ENCODE results near the gene SKI. TPM values are rescaled to one million over a fixed set of nuclear protein-coding genes. Genes with fewer than 3 reads are reported as not detected.
A peak's percentile ranks its signal among the peaks of the same experiment; 100 is the strongest.

The SKI gene
- total and polyA plus RNA-seq, 9 of the 15 experiments (the other 6 are each of a cell fraction or from before 2014, with no cell fraction given), result 0.10 to 60.5 (median 4.6) TPM

- TF ChIP-seq E2F8 (IDR thresholded peaks at IDR 0.05; ENCODE audit: low read depth, partially characterized antibody) (no peak), FOXJ3 (CRISPR knock-in tag; IDR thresholded peaks at IDR 0.05) (no peak), YY1 (IDR thresholded peaks at IDR 0.05; ENCODE audit: borderline replicate concordance in 1 of 3, control insufficient read depth in 1 of 3, extremely low read depth in 1 of 3, insufficient read depth in 3 of 3, insufficient read length in 1 of 3, insufficient replicate concordance in 2 of 3, low read depth in 1 of 3, low read length in 2 of 3) (peak in 2 of 3 experiments; percentile 76 to 91), MAFK (IDR thresholded peaks at IDR 0.05; ENCODE audit: low read length) (0 out of 2 replicates have a peak, but pooled peaks have one; percentile 13), HMGN3 (IDR thresholded peaks at IDR 0.05; ENCODE audit: borderline replicate concordance, extremely low read depth, insufficient read length, low read depth, low read length) (no peak), TCFL5 (CRISPR knock-in tag; conservative IDR thresholded peaks at IDR 0.05) (no peak), THAP12 (CRISPR knock-in tag; IDR thresholded peaks at IDR 0.05) (no peak), ZNF133 (CRISPR knock-in tag; IDR thresholded peaks at IDR 0.05) (no peak), ZSCAN32 (CRISPR knock-in tag; IDR thresholded peaks at IDR 0.05) (no peak), ZFP36 (IDR thresholded peaks at IDR 0.05; ENCODE audit: low read depth, low read length, partially characterized antibody) (no peak), RHOXF2B (CRISPR knock-in tag; conservative IDR thresholded peaks at IDR 0.05) (no peak), MTF1 (CRISPR knock-in tag; IDR thresholded peaks at IDR 0.05; ENCODE audit: borderline replicate concordance) (no peak), GTF3C2 (IDR thresholded peaks at IDR 0.05; ENCODE audit: borderline replicate concordance, extremely low read depth, insufficient read length) (no peak), TBP (optimal IDR thresholded peaks at IDR 0.05; ENCODE audit: low read depth, low read length) (no peak), TCF7 (IDR thresholded peaks at IDR 0.05; ENCODE audit: borderline replicate concordance) (no peak), CREM (IDR thresholded peaks at IDR 0.05; ENCODE audit: low read depth) (0 out of 2 replicates have a peak, but pooled peaks have one; percentile 17), ZNF785 (CRISPR knock-in tag; IDR thresholded peaks at IDR 0.05) (no peak), PPARD (CRISPR knock-in tag; IDR thresholded peaks at IDR 0.05) (no peak), HCFC1 (IDR thresholded peaks at IDR 0.05; ENCODE audit: low read depth, low read length) (no peak)
Measured at GRCh38 chr1:2290595-2291510, 62.7 kb downstream of the SKI start (continued).

Data from K562 (cell line).